ENCODE results near the gene APBA1. TPM values are rescaled to one million over a fixed set of nuclear protein-coding genes. Genes with fewer than 3 reads are reported as not detected.

The APBA1 gene
- total and polyA plus RNA-seq, 2 of the 4 experiments (the other 2 are of a cell fraction): 3.8 to 5.1 TPM

DNA sequence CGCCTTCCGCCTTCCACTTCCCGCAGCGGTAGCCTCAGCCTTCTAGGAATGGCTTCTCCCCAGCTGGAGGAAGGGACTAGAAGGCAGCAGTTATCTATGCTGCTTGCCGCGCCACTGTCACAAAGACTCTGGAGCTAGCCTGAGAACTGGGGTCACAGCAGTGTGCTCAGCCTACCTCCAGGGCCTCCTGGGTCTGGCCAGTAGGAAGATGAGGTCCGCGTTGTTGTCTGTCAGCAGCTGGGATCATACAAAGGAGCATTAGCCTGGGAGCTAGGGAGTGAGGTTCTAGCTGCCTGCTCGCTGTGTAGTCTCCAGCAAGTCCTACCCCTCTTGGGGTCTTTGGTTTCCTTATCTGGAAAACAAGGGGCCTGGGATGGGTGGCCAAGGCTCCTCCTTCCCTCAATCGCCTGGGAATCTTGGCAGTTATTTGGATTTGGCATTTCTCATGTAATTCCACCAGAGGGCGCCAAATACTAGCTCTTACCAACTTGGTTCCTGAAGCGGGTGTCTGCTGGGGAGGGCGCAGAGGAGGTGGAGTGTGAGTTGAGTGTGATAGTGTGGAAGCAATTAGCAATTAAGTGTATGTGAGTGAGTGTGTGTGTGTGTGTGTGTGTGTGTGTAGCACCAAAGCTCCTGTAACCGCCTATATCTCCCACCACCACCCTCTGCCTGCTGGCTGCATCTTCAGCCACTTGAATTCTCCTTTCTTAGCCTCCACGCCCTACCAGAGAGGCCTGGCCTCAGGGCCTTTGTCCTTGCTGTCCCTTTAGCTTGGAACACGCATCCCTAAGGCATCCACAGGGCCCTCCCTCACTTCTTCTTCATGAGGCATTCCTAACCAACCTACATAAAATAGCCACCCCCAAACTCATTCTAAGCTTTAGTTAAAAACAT, 250.0 kb downstream of the APBA1 start (continued):
- TF ChIP-seq RFX5 (IDR thresholded peaks at IDR 0.05; ENCODE audit: low read depth, low read length) (no peak), RAD21 (IDR thresholded peaks at IDR 0.05; ENCODE audit: low read length) (peak; percentile 97)

- POLR2A ChIA-PET (ENCODE audit: unreplicated experiment): interaction anchor here (0.7 kb wide), 1 partner anchor 52 kb away, joined by 4 read pairs; no protein-coding TSS in a partner anchor
- Histone ChIP-seq H3K14ac (replicated peaks; ENCODE audit: low read depth, low read length) (no peak overlapping the region), H3K27me3 (ENCODE audit: control insufficient read depth, insufficient read depth, low read length) (no peaks in the 10 kb centered on the region; the same call in 1 of the 2 replicates), H4K20me1 (ENCODE audit: insufficient read depth, low read length) (no peaks in the 10 kb centered on the region), H4K91ac (ENCODE audit: insufficient read depth, low read depth, low read length) (no peak overlapping the region), H3K9me3 (ENCODE audit: control insufficient read depth, insufficient read depth, low read length) (no peaks in the 10 kb centered on the region), H2BK20ac (ENCODE audit: low read depth, low read length) (no peak overlapping the region), H3K9ac (ENCODE audit: low read depth, low read length) (no peak overlapping the region), H2BK120ac (ENCODE audit: low read depth, low read length) (no peak overlapping the region), H3K18ac (ENCODE audit: low read depth, low read length) (no peak overlapping the region), H2BK5ac (ENCODE audit: low read depth, low read length, poor library complexity, severe bottlenecking) (no peak overlapping the region), H3K27ac (ENCODE audit: insufficient read depth, low read length) (no peak overlapping the region), H3K36me3 (ENCODE audit: control insufficient read depth, insufficient read depth, low read length) (no peaks in the 10 kb centered on the region), H3K79me1 (ENCODE audit: low read depth in 1 of 2, low read length in 2 of 2) (no peaks in the 10 kb centered on the region), H3K9me1 (ENCODE audit: insufficient read depth, low read length) (no peaks in the 10 kb centered on the region), H3K4me2 (ENCODE audit: low read depth, low read length) (no peak overlapping the region), H2AFZ (replicated peaks; ENCODE audit: low read length, poor library complexity) (no peak overlapping the region), H3K4me3 (ENCODE audit: insufficient read depth, low read depth, low read length) (no peak overlapping the region), H2AK5ac (ENCODE audit: low read depth, low read length) (peak overlapping the region; percentile 8; the same call in 1 of the 2 replicates), H3K56ac (ENCODE audit: extremely low read depth, insufficient read depth, low read length) (no peak overlapping the region), H3K4me1 (ENCODE audit: control insufficient read depth, insufficient read depth, low read length) (no peaks in the 10 kb centered on the region), H3K23ac (ENCODE audit: low read depth, low read length) (no peak overlapping the region), H4K8ac (ENCODE audit: low read depth in 2 of 2, low read length in 2 of 2) (no peak overlapping the region), H3K4ac (ENCODE audit: low read depth, low read length) (no peak overlapping the region), H4K5ac (ENCODE audit: low read depth, low read length) (no peak overlapping the region), H2BK15ac (ENCODE audit: low read depth, low read length) (no peak overlapping the region), H2AK9ac (replicated peaks; ENCODE audit: low read depth, low read length, poor library complexity) (no peak overlapping the region)
- DNase-seq (no peak), ATAC-seq (ENCODE audit: low read depth) (no peak)
- no CpG with 5 or more reads among the region's 10 CpGs for WGBS, 2 experiments (ENCODE audit: extremely low coverage in 2 of 2, insufficient read length in 1 of 2)
- TF ChIP-seq MAZ (IDR thresholded peaks at IDR 0.05; ENCODE audit: borderline replicate concordance, low read depth, low read length) (no peak), RFX5 (IDR thresholded peaks at IDR 0.05; ENCODE audit: low read depth, low read length) (no peak), USF2 (IDR thresholded peaks at IDR 0.05; ENCODE audit: low read depth, low read length) (no peak), MXI1 (IDR thresholded peaks at IDR 0.05; ENCODE audit: borderline replicate concordance, low read depth, low read length) (no peak), ELK1 (IDR thresholded peaks at IDR 0.05; ENCODE audit: borderline replicate concordance, low read depth, low read length) (no peak), SMC3 (IDR thresholded peaks at IDR 0.05; ENCODE audit: low read depth, low read length) (no peak)
- in situ Hi-C loops (cut with MboI; ENCODE audit: low sequenced_read_pairs) (loop anchor here (5.0 to 25.0 kb wide), 4 partner anchors 132 to 804 kb away; no protein-coding TSS in a partner anchor), intact Hi-C loops (cut with micrococcal nuclease) (loop anchor here (5.0 to 10.0 kb wide), 3 partner anchors 512 to 807 kb away; no protein-coding TSS in a partner anchor), dilution Hi-C loops (cut with HindIII; ENCODE audit: low sequenced_read_pairs, unreplicated experiment) (no loop called here)
- CTCF ChIA-PET: interaction anchor here (0.6 to 2.9 kb wide), 2 partner anchors 126 to 252 kb away, joined by 3 to 17 read pairs; no protein-coding TSS in a partner anchor
- BruUV-seq (replicated peaks): no TSS peak
Observed at GRCh38 chr9:69420611-69421270, 251.4 kb downstream of the APBA1 start.

Measured in IMR-90 (cell line).